Measurements from ENCODE around the gene ACAA1. TPM values are rescaled to one million over a fixed set of nuclear protein-coding genes. Genes with fewer than 3 reads are reported as not detected.
A peak's percentile ranks its signal among the peaks of the same experiment; 100 is the strongest.

Gene ACAA1
- polyA plus RNA-seq, 1 of the 3 experiments (the other 2 are of a cell fraction): 86.4 TPM

DNA sequence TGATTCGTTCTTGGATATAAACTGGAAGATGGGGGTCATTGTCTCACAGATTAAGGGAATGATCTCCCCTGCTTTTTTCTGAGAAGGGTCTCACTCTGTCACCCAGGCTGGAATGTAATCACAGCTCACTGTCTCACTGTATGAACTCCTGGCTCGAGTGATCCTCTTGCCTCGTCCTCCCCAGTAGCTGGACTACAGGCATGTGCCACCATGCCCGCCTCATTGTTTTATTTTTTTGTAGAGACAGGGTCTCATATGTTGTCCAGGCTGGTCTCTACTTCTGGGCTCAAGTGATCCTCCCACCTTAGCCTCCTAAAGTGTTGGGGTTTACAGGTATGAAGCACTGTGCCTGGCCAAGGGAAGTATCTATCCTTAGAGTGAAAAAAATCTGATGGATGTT lies 33.8 kb upstream of the ACAA1 start:
- DNase-seq: no peak
- Histone ChIP-seq H3K4me3 (ENCODE audit: low read depth in 2 of 2, low read length in 1 of 2) (no peak overlapping the region), H3K36me3 (replicated peaks in 1 of 2; ENCODE audit: control insufficient read depth in 1 of 2, insufficient read depth in 2 of 2, low read length in 1 of 2) (peaks cover 0 to 4% of the 10 kb centered on the region in 2 experiments)

DNA sequence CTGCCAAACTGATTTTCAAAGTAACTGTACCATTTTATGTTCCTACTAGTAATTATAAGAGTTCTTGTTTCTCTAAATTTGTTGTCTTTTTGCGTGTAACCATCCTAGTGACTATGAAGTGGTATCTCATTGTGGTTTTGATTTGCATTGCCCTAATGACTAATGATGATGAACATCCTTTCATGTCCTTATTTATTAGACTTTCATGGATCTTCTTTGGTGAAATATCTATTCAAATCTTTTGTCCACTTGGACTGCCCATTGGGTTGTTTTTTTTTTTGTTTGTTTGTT lies 32.0 kb upstream of the ACAA1 start:
- H3K9me3 ChIP-seq: no peaks in the 10 kb centered on the region
- CTCF ChIA-PET: no interaction called here
- peak overlapping the region; percentile 67 for H3K9ac ChIP-seq
- H3K4me2 ChIP-seq: peak overlapping the region; percentile 86
- H3K9me2 ChIP-seq: no peaks in the 10 kb centered on the region
- DNase-seq: no peak
- H3K79me2 ChIP-seq (ENCODE audit: insufficient read depth): peaks cover 86% of the 10 kb centered on the region
- TF ChIP-seq RCOR1 (IDR thresholded peaks at IDR 0.05; ENCODE audit: low read length) (no peak), SIN3A (IDR thresholded peaks at IDR 0.05; ENCODE audit: borderline replicate concordance, low read depth, low read length) (no peak), ELF1 (IDR thresholded peaks at IDR 0.05) (no peak), RFX5 (IDR thresholded peaks at IDR 0.05; ENCODE audit: low read length) (no peak), SMC3 (IDR thresholded peaks at IDR 0.05; ENCODE audit: low read depth, low read length) (no peak), TCF12 (IDR thresholded peaks at IDR 0.05) (0 out of 2 replicates have a peak, but pooled peaks have one; percentile 2), JUND (IDR thresholded peaks at IDR 0.05) (no peak; the same call in 1 of the 2 replicates)
- TF ChIP-seq, protein P1, sequence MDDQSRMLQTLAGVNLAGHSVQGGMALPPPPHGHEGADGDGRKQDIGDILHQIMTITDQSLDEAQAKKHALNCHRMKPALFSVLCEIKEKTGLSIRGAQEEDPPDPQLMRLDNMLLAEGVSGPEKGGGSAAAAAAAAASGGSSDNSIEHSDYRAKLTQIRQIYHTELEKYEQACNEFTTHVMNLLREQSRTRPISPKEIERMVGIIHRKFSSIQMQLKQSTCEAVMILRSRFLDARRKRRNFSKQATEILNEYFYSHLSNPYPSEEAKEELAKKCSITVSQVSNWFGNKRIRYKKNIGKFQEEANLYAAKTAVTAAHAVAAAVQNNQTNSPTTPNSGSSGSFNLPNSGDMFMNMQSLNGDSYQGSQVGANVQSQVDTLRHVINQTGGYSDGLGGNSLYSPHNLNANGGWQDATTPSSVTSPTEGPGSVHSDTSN (IDR thresholded peaks at IDR 0.05): peak; percentile 58
- no peak overlapping the region for H2AFZ ChIP-seq (ENCODE audit: low read depth)
- POLR2A ChIA-PET: no interaction called here
- H3K4me1 ChIP-seq (ENCODE audit: control insufficient read depth in 1 of 2, insufficient read depth in 2 of 2, low read depth in 1 of 2, low read length in 1 of 2): peaks cover 11 to 12% of the 10 kb centered on the region in 2 experiments; a peak in 3 of 4 replicates
- no peaks in the 10 kb centered on the region for H3K27me3 ChIP-seq (ENCODE audit: insufficient read depth)
- peaks cover 38% of the 10 kb centered on the region for H4K20me1 ChIP-seq (ENCODE audit: insufficient read depth)
- peak overlapping the region in 1 of 2 experiments; percentile 89; a peak in 2 of 4 replicates for H3K4me3 ChIP-seq (ENCODE audit: low read depth in 2 of 2, low read length in 1 of 2)
- peaks cover 38% of the 10 kb centered on the region for H3F3A ChIP-seq (replicated peaks; ENCODE audit: insufficient read depth)
- WGBS (ENCODE audit: low lambda C conversion rate): 22% methylated on average over 1 of the region's 1 CpG
- peak overlapping the region in 1 of 2 experiments; percentile 97; a peak in 2 of 4 replicates for H3K27ac ChIP-seq (ENCODE audit: low read depth in 2 of 2, low read length in 1 of 2)
- peaks cover 0 to 4% of the 10 kb centered on the region in 2 experiments for H3K36me3 ChIP-seq (replicated peaks in 1 of 2; ENCODE audit: control insufficient read depth in 1 of 2, insufficient read depth in 2 of 2, low read length in 1 of 2)

More for the DNA sequence above, 33.8 kb upstream of the ACAA1 start:
- no peaks in the 10 kb centered on the region for H3K27me3 ChIP-seq (ENCODE audit: insufficient read depth)
- no peaks in the 10 kb centered on the region for H3K9me2 ChIP-seq
- H3K9me3 ChIP-seq: no peaks in the 10 kb centered on the region
- H3F3A ChIP-seq (replicated peaks; ENCODE audit: insufficient read depth): peaks cover 54% of the 10 kb centered on the region
- no peak overlapping the region for H3K4me2 ChIP-seq
- POLR2A ChIA-PET: interaction anchor here (0.7 to 1.1 kb wide), 2 partner anchors 9 to 34 kb away, joined by 3 read pairs; partner anchors contain the start of gene ACAA1
- H3K27ac ChIP-seq (ENCODE audit: low read depth in 2 of 2, low read length in 1 of 2): peak overlapping the region in 1 of 2 experiments; percentile 97; a peak in 2 of 4 replicates
- H3K4me1 ChIP-seq (ENCODE audit: control insufficient read depth in 1 of 2, insufficient read depth in 2 of 2, low read depth in 1 of 2, low read length in 1 of 2): peaks cover 8 to 22% of the 10 kb centered on the region in 2 experiments; a peak in 3 of 4 replicates
- peaks cover 98% of the 10 kb centered on the region for H3K79me2 ChIP-seq (ENCODE audit: insufficient read depth)
- TF ChIP-seq GABPA (IDR thresholded peaks at IDR 0.05; ENCODE audit: low read depth) (no peak), YY1 (IDR thresholded peaks at IDR 0.05; ENCODE audit: low read depth) (no peak), TCF12 (IDR thresholded peaks at IDR 0.05) (no peak)
- TF ChIP-seq, protein P2, sequence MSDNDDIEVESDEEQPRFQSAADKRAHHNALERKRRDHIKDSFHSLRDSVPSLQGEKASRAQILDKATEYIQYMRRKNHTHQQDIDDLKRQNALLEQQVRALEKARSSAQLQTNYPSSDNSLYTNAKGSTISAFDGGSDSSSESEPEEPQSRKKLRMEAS (IDR thresholded peaks at IDR 0.05; ENCODE audit: low read depth): no peak
- H3K9ac ChIP-seq: no peak overlapping the region
- no peak overlapping the region for H2AFZ ChIP-seq (ENCODE audit: low read depth)
- CTCF ChIA-PET: interaction anchor here (1.0 to 1.1 kb wide), 3 partner anchors 15 to 309 kb away, joined by 3 to 4 read pairs (median 4); no protein-coding TSS in a partner anchor
- WGBS (ENCODE audit: low lambda C conversion rate): 92% methylated on average over 4 of the region's 4 CpGs
- H4K20me1 ChIP-seq (ENCODE audit: insufficient read depth): peaks cover 53% of the 10 kb centered on the region
